SK-N-SH treated with all-trans-retinoic acid at 6 μM for 48 hours (cell line): ENCODE data around the gene PSMB10.

Experiments
- ATAC-seq: fragments of 200-7000 bp; cut with Tn5 transposase; 3 replicates; pipeline ENCODE4 v1.9.1; 2020; ENCODE audit warnings: mild to moderate bottlenecking, moderate library complexity
- BACH2 ChIP-seq: fragments of 250-450 bp; sonication (Bioruptor Pico); IDR thresholded peaks from 2 replicates; pipeline ENCODE4 v1.9.0; 2021; ENCODE audit warnings: mild to moderate bottlenecking, borderline replicate concordance
- CSDC2 ChIP-seq: fragments of 250-450 bp; sonication (Bioruptor Pico); IDR thresholded peaks from 2 replicates; pipeline ENCODE4 v1.5.0; 2020; ENCODE audit warnings: mild to moderate bottlenecking, moderate library complexity
- ESRRG ChIP-seq: fragments of 250-450 bp; sonication (Bioruptor Pico); IDR thresholded peaks from 2 replicates; pipeline ENCODE4 v1.6.1; 2021; ENCODE audit warnings: mild to moderate bottlenecking
- GLIS3 ChIP-seq: fragments of 250-450 bp; sonication (Bioruptor Pico); IDR thresholded peaks from 2 replicates; pipeline ENCODE4 v1.5.0; 2020; ENCODE audit warnings: mild to moderate bottlenecking, moderate library complexity
- ISL1 ChIP-seq: fragments of 250-450 bp; sonication (Bioruptor Pico); IDR thresholded peaks from 2 replicates; pipeline ENCODE4 v2.1.2; 2022; ENCODE audit warnings: mild to moderate bottlenecking, moderate library complexity
- OSR1 ChIP-seq: fragments of 250-450 bp; sonication (Bioruptor Pico); IDR thresholded peaks from 2 replicates; pipeline ENCODE4 v1.8.0; 2022; ENCODE audit warnings: moderate library complexity, mild to moderate bottlenecking, inconsistent platforms
- PPARA ChIP-seq: fragments of 250-450 bp; sonication (Bioruptor Pico); IDR thresholded peaks from 2 replicates; pipeline ENCODE4 v1.5.0; 2020; ENCODE audit warnings: mild to moderate bottlenecking, borderline replicate concordance
- RARB ChIP-seq: fragments of 250-450 bp; sonication (Bioruptor Pico); IDR thresholded peaks from 2 replicates; pipeline ENCODE4 v1.8.0; 2021; ENCODE audit warnings: mild to moderate bottlenecking, moderate library complexity
- SNAI2 ChIP-seq: fragments of 250-450 bp; sonication (Bioruptor Pico); IDR thresholded peaks from 2 replicates; pipeline ENCODE4 v1.5.0; 2020; ENCODE audit warnings: mild to moderate bottlenecking, moderate library complexity
- TCF4 ChIP-seq: fragments of 250-450 bp; sonication (Bioruptor Pico); IDR thresholded peaks from 2 replicates; pipeline ENCODE4 v1.8.0; 2021; ENCODE audit warnings: mild to moderate bottlenecking, moderate library complexity, borderline replicate concordance
- TOX ChIP-seq: fragments of 250-450 bp; sonication (Bioruptor Pico); IDR thresholded peaks from 2 replicates; pipeline ENCODE4 v1.8.0; 2021; ENCODE audit warnings: mild to moderate bottlenecking, moderate library complexity, borderline replicate concordance
- ZC3H10 ChIP-seq: fragments of 250-450 bp; sonication (Bioruptor Pico); IDR thresholded peaks from 2 replicates; pipeline ENCODE4 v1.5.1; 2021; ENCODE audit warnings: mild to moderate bottlenecking, moderate library complexity
- ZFP30 ChIP-seq: fragments of 450-650 bp; formaldehyde crosslinking; IDR thresholded peaks from 2 replicates; pipeline ENCODE4 v1.5.0; 2022; ENCODE audit warnings: mild to moderate bottlenecking, moderate library complexity
- ZNF565 ChIP-seq: fragments of 450-650 bp; formaldehyde crosslinking; conservative IDR thresholded peaks from 2 replicates; pipeline ENCODE4 v1.5.0; 2020; ENCODE audit warnings: low read depth, mild to moderate bottlenecking, moderate library complexity
- ZNF70 ChIP-seq: fragments of 450-650 bp; formaldehyde crosslinking; IDR thresholded peaks from 2 replicates; pipeline ENCODE4 v1.5.0; 2020; ENCODE audit warnings: mild to moderate bottlenecking, moderate library complexity
- ZNF8 ChIP-seq: fragments of 450-650 bp; formaldehyde crosslinking; IDR thresholded peaks from 2 replicates; pipeline ENCODE4 v1.5.0; 2020; ENCODE audit warnings: mild to moderate bottlenecking, moderate library complexity
- TF ChIP-seq, protein P1 (sequence below): fragments of 250-450 bp; sonication (Bioruptor Pico); IDR thresholded peaks from 2 replicates; pipeline ENCODE4 v1.5.0; 2020; ENCODE audit warnings: mild to moderate bottlenecking, moderate library complexity
- TF ChIP-seq, protein P2 (sequence below): fragments of 250-450 bp; sonication (Bioruptor Pico); IDR thresholded peaks from 2 replicates; pipeline ENCODE4 v1.5.1; 2021; ENCODE audit warnings: mild to moderate bottlenecking, moderate library complexity
- TF ChIP-seq, protein P3 (sequence below): fragments of 250-450 bp; sonication (Bioruptor Pico); IDR thresholded peaks from 2 replicates; pipeline ENCODE4 v1.8.0; 2021; ENCODE audit warnings: low read depth, mild to moderate bottlenecking, moderate library complexity, borderline replicate concordance
- TF ChIP-seq, protein P4 (sequence below): fragments of 250-450 bp; sonication (Bioruptor Pico); IDR thresholded peaks from 2 replicates; pipeline ENCODE4 v1.5.1; 2020; ENCODE audit warnings: low read depth, mild to moderate bottlenecking, moderate library complexity
- TF ChIP-seq, protein P5 (sequence below): fragments of 250-450 bp; sonication (Bioruptor Pico); IDR thresholded peaks from 2 replicates; pipeline ENCODE4 v1.8.0; 2020; ENCODE audit warnings: mild to moderate bottlenecking, moderate library complexity, borderline replicate concordance

PSMB10 gene

DNA sequence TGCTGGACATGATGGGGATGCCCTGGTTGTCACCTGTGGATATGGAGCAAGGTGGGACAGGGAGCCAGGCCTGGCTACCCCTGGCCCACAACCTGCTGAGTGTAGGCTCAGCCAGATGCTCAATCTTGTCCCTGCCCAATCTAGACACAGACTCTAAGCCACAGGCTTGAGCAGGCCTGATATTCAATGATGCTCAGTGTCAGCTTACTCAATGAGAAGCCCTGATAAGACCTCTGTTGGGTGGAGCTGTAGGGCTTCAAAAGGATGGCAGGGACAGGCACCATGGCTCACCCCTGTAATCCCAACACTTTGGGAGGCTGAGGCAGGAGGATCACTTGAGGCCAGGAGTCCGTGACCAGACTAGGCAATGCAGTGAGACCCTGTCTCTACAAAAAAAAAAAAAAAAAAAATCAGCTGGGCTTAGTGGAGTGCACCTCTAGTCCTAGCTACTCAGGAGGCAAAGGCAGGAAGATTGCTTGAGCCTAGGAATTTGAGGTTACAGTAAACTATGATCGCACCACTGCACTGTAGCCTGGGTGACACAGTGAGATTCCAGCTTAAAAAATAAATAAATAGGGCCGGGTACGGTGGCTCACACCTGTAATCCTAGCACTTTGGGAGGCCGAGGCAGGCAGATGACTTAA, 3.9 kb upstream of the PSMB10 start:
- ATAC-seq = no peak
- no peak for TF ChIP-seq ZNF565
- TF ChIP-seq, protein P1, sequence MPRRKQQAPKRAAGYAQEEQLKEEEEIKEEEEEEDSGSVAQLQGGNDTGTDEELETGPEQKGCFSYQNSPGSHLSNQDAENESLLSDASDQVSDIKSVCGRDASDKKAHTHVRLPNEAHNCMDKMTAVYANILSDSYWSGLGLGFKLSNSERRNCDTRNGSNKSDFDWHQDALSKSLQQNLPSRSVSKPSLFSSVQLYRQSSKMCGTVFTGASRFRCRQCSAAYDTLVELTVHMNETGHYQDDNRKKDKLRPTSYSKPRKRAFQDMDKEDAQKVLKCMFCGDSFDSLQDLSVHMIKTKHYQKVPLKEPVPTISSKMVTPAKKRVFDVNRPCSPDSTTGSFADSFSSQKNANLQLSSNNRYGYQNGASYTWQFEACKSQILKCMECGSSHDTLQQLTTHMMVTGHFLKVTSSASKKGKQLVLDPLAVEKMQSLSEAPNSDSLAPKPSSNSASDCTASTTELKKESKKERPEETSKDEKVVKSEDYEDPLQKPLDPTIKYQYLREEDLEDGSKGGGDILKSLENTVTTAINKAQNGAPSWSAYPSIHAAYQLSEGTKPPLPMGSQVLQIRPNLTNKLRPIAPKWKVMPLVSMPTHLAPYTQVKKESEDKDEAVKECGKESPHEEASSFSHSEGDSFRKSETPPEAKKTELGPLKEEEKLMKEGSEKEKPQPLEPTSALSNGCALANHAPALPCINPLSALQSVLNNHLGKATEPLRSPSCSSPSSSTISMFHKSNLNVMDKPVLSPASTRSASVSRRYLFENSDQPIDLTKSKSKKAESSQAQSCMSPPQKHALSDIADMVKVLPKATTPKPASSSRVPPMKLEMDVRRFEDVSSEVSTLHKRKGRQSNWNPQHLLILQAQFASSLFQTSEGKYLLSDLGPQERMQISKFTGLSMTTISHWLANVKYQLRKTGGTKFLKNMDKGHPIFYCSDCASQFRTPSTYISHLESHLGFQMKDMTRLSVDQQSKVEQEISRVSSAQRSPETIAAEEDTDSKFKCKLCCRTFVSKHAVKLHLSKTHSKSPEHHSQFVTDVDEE (CRISPR knock-in tag) = no peak
- TF ChIP-seq OSR1 = no peak
- TF ChIP-seq, protein P2, sequence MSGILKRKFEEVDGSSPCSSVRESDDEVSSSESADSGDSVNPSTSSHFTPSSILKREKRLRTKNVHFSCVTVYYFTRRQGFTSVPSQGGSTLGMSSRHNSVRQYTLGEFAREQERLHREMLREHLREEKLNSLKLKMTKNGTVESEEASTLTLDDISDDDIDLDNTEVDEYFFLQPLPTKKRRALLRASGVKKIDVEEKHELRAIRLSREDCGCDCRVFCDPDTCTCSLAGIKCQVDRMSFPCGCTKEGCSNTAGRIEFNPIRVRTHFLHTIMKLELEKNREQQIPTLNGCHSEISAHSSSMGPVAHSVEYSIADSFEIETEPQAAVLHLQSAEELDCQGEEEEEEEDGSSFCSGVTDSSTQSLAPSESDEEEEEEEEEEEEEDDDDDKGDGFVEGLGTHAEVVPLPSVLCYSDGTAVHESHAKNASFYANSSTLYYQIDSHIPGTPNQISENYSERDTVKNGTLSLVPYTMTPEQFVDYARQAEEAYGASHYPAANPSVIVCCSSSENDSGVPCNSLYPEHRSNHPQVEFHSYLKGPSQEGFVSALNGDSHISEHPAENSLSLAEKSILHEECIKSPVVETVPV (CRISPR knock-in tag) = no peak
- TF ChIP-seq ZNF8 (CRISPR knock-in tag) = no peak
- TF ChIP-seq, protein P3, sequence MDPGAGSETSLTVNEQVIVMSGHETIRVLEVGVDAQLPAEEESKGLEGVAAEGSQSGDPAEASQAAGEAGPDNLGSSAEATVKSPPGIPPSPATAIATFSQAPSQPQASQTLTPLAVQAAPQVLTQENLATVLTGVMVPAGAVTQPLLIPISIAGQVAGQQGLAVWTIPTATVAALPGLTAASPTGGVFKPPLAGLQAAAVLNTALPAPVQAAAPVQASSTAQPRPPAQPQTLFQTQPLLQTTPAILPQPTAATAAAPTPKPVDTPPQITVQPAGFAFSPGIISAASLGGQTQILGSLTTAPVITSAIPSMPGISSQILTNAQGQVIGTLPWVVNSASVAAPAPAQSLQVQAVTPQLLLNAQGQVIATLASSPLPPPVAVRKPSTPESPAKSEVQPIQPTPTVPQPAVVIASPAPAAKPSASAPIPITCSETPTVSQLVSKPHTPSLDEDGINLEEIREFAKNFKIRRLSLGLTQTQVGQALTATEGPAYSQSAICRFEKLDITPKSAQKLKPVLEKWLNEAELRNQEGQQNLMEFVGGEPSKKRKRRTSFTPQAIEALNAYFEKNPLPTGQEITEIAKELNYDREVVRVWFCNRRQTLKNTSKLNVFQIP (CRISPR knock-in tag) = no peak
- no peak for TF ChIP-seq ESRRG
- TF ChIP-seq, protein P4, sequence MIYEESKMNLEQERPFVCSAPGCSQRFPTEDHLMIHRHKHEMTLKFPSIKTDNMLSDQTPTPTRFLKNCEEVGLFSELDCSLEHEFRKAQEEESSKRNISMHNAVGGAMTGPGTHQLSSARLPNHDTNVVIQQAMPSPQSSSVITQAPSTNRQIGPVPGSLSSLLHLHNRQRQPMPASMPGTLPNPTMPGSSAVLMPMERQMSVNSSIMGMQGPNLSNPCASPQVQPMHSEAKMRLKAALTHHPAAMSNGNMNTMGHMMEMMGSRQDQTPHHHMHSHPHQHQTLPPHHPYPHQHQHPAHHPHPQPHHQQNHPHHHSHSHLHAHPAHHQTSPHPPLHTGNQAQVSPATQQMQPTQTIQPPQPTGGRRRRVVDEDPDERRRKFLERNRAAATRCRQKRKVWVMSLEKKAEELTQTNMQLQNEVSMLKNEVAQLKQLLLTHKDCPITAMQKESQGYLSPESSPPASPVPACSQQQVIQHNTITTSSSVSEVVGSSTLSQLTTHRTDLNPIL (CRISPR knock-in tag) = no peak
- TF ChIP-seq PPARA (CRISPR knock-in tag) = no peak
- no peak for TF ChIP-seq TCF4 (CRISPR knock-in tag)
- no peak for TF ChIP-seq BACH2
- no peak for TF ChIP-seq RARB (CRISPR knock-in tag)
- TF ChIP-seq GLIS3 (CRISPR knock-in tag) = no peak
- TF ChIP-seq CSDC2 (CRISPR knock-in tag) = no peak
- no peak for TF ChIP-seq ZFP30 (CRISPR knock-in tag)
- TF ChIP-seq, protein P5, sequence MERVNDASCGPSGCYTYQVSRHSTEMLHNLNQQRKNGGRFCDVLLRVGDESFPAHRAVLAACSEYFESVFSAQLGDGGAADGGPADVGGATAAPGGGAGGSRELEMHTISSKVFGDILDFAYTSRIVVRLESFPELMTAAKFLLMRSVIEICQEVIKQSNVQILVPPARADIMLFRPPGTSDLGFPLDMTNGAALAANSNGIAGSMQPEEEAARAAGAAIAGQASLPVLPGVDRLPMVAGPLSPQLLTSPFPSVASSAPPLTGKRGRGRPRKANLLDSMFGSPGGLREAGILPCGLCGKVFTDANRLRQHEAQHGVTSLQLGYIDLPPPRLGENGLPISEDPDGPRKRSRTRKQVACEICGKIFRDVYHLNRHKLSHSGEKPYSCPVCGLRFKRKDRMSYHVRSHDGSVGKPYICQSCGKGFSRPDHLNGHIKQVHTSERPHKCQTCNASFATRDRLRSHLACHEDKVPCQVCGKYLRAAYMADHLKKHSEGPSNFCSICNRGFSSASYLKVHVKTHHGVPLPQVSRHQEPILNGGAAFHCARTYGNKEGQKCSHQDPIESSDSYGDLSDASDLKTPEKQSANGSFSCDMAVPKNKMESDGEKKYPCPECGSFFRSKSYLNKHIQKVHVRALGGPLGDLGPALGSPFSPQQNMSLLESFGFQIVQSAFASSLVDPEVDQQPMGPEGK (CRISPR knock-in tag) = no peak
- no peak for TF ChIP-seq ZC3H10 (CRISPR knock-in tag)
- no peak for TF ChIP-seq SNAI2 (CRISPR knock-in tag)
- TF ChIP-seq ZNF70 (CRISPR knock-in tag) = no peak
- no peak for TF ChIP-seq TOX
- TF ChIP-seq, all 23 proteins: peak for 0

DNA sequence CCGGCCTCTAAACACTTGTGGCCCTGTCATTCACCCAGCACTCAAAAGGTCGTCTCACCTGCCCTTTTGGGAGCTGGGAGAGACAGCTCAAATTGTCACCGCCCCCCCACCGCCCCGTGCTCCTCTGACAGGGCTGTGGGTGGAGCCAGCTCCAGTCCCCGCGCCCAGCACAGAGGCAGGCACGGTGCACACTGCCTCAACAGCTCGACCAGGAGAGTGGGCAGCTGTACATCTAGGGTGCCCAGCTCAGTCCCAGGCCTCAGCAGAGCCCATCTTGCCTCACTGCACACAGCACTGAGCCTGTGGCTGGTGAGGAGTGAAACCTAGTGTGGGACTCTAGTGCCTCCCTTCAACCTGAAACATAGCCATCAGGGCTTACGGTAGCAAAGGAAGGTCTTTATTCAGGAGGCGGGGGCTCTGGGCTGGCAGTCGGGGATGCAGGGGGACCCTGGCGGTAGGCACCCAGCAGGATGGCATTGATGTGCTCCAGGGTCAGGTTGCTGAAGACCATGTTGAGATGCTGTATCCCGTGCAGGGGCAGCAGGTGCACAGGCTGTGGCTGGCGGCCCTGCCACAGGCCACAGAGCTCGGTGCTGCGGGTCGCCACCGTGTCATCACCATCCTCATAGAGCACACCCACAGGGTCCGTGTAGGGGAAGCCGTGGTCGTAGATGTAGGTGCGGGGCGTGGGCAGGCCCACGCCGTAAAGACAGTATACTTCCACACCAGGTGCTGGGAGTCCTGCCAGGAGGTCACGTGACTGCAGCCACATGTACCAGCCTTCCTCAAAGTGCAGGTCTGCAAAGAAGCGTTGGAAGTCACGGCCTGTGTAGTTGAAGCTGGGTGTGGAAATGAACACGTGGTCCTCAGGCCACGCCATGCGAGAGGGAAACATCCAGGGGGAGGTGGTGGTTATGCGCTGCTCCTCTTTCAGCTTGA, 3.1 kb upstream of the PSMB10 start:
- ATAC-seq = no peak
- TF ChIP-seq TCF4 (CRISPR knock-in tag) = no peak
- TF ChIP-seq, protein P1 (CRISPR knock-in tag) = no peak
- TF ChIP-seq ISL1 (CRISPR knock-in tag) = no peak
- TF ChIP-seq, protein P5 (CRISPR knock-in tag) = no peak
- TF ChIP-seq ZNF565 = no peak
- TF ChIP-seq RARB (CRISPR knock-in tag) = no peak
- no peak for TF ChIP-seq GLIS3 (CRISPR knock-in tag)
- TF ChIP-seq, protein P4 (CRISPR knock-in tag) = no peak
